Neural cell (in vitro differentiated cells): ENCODE results near the gene HOXC11. TPM values are rescaled to one million over a fixed set of nuclear protein-coding genes. Genes with fewer than 3 reads are reported as not detected.

Source experiments
- H2AFZ ChIP-seq: fragments of 200-600, 300-800 bp; sonication (generic), shearing (Covaris generic); 2 replicates; pipeline ENCODE4 v1.6.0; 2014; ENCODE audit warnings: low read depth, mild to moderate bottlenecking, antibody characterized with exemption, low read length, moderate library complexity
- H3F3A ChIP-seq: fragments of 200-600 bp; shearing (Covaris generic); 2 replicates; pipeline ENCODE4 v1.6.1; 2016; ENCODE audit warnings: mild to moderate bottlenecking, moderate library complexity, mixed read lengths, antibody characterized with exemption, low read length; ENCODE audit not compliant: insufficient read depth, poor library complexity, severe bottlenecking
- H3K27ac ChIP-seq: fragments of 200-600, 300-800 bp; sonication (generic), shearing (Covaris generic); 2 replicates; pipeline ENCODE4 v1.5.1; 2014; ENCODE audit warnings: mild to moderate bottlenecking, low read length, moderate library complexity
- H3K27me3 ChIP-seq: fragments of 300-800, 200-600 bp; sonication (generic), shearing (Covaris generic); 2 replicates; pipeline ENCODE4 v1.6.0; 2014; ENCODE audit warnings: mild to moderate bottlenecking, low read depth, low read length, moderate library complexity; ENCODE audit not compliant: insufficient read depth
- H3K36me3 ChIP-seq: fragments of 300-800, 200-600 bp; sonication (generic), shearing (Covaris generic); 2 replicates; pipeline ENCODE4 v1.5.1; 2014; ENCODE audit warnings: mild to moderate bottlenecking, antibody characterized with exemption, low read length, moderate library complexity; ENCODE audit not compliant: insufficient read depth
- H3K4me2 ChIP-seq: fragments of 300-800, 200-600 bp; sonication (generic), shearing (Covaris generic); 2 replicates; pipeline ENCODE4 v1.6.0; 2014; ENCODE audit warnings: mild to moderate bottlenecking, low read length
- H3K4me3 ChIP-seq: fragments of 300-800, 200-600 bp; sonication (generic), shearing (Covaris generic); 2 replicates; pipeline ENCODE4 v1.5.1; 2014; ENCODE audit warnings: mild to moderate bottlenecking, low read length, moderate library complexity
- H3K79me2 ChIP-seq: fragments of 200-600 bp; shearing (Covaris generic); replicated peaks from 2 replicates; pipeline ENCODE4 v1.6.0; 2014; ENCODE audit warnings: mild to moderate bottlenecking, low read length, moderate library complexity; ENCODE audit not compliant: insufficient read depth
- H3K9ac ChIP-seq: fragments of 300-800, 200-600 bp; sonication (generic), shearing (Covaris generic); 2 replicates; pipeline ENCODE4 v1.6.1; 2016; ENCODE audit warnings: mild to moderate bottlenecking, low read length, mixed read lengths
- H3K9me2 ChIP-seq: fragments of 200-600 bp; shearing (Covaris generic); 2 replicates; pipeline ENCODE4 v1.6.1; 2016; ENCODE audit warnings: mild to moderate bottlenecking, low read length, mixed read lengths; ENCODE audit not compliant: insufficient read depth
- H3K9me3 ChIP-seq: fragments of 200-600, 300-800 bp; sonication (generic), shearing (Covaris generic); 2 replicates; pipeline ENCODE4 v1.6.1; 2016; ENCODE audit warnings: mild to moderate bottlenecking, mixed run types, low read length, moderate library complexity, mixed read lengths
- H4K20me1 ChIP-seq: fragments of 200-600 bp; shearing (Covaris generic); 2 replicates; pipeline ENCODE4 v1.6.1; 2016; ENCODE audit warnings: mild to moderate bottlenecking, mixed run types; ENCODE audit not compliant: insufficient read depth
- EP300 ChIP-seq: fragments of 450-650 bp; conservative IDR thresholded peaks from 2 replicates; pipeline ENCODE4 v1.6.1; 2014; ENCODE audit warnings: antibody characterized with exemption, mild to moderate bottlenecking, moderate library complexity; ENCODE audit not compliant: poor library complexity, severe bottlenecking
- EZH2 ChIP-seq: fragments of 200-600, 300-800 bp; shearing (Covaris generic), sonication (generic); IDR thresholded peaks from 2 replicates; pipeline ENCODE4 v1.6.1; 2014; ENCODE audit warnings: antibody characterized with exemption, low read length, borderline replicate concordance, mild to moderate bottlenecking; ENCODE audit not compliant: insufficient read depth, poor library complexity, severe bottlenecking
- MXI1 ChIP-seq: fragments of 450-650 bp; conservative IDR thresholded peaks from 2 replicates; pipeline ENCODE4 v1.6.1; 2014; ENCODE audit warnings: antibody characterized with exemption, mild to moderate bottlenecking; ENCODE audit not compliant: poor library complexity, severe bottlenecking
- POLR2AphosphoS5 ChIP-seq: IDR thresholded peaks from 2 replicates; pipeline ENCODE4 v1.6.1; 2012
- RAD21 ChIP-seq: fragments of 450-650 bp; conservative IDR thresholded peaks from 2 replicates; pipeline ENCODE4 v1.6.1; 2014; ENCODE audit warnings: antibody characterized with exemption, mild to moderate bottlenecking, moderate library complexity
- REST ChIP-seq: IDR thresholded peaks from 2 replicates; pipeline ENCODE4 v1.6.1; 2012; ENCODE audit warnings: borderline replicate concordance
- SMC3 ChIP-seq: fragments of 450-650 bp; conservative IDR thresholded peaks from 2 replicates; pipeline ENCODE4 v1.6.1; 2014; ENCODE audit warnings: antibody characterized with exemption, mild to moderate bottlenecking, moderate library complexity; ENCODE audit not compliant: poor library complexity
- TAF1 ChIP-seq: IDR thresholded peaks from 2 replicates; pipeline ENCODE4 v1.6.1; 2012; ENCODE audit warnings: low read depth
- polyA plus RNA-seq: library from polyadenylated mRNA; depleted of rRNA; stranded (reverse); fragments of >200 nt; gene quantifications from 2 replicates; pipeline ENCODE4 v1.2.3, GENCODE V29; 2014
- TF ChIP-seq, protein P1 (sequence below): fragments of 450-650 bp; IDR thresholded peaks from 2 replicates; pipeline ENCODE4 v1.5.1; 2014; ENCODE audit warnings: antibody characterized with exemption, mild to moderate bottlenecking, moderate library complexity; ENCODE audit not compliant: poor library complexity, severe bottlenecking

Gene HOXC11
- polyA plus RNA-seq, 1 donor from 2014 or later: not detected

- H3K4me2 ChIP-seq: no peak overlapping the region
- no peaks in the 10 kb centered on the region for H3F3A ChIP-seq
- no peaks in the 10 kb centered on the region for H4K20me1 ChIP-seq
- H3K4me3 ChIP-seq: no peak overlapping the region
- H3K27ac ChIP-seq: no peak overlapping the region
- TF ChIP-seq TAF1 (no peak), REST (no peak), SMC3 (no peak), RAD21 (no peak), EZH2 (no peak), EP300 (no peak)
- H2AFZ ChIP-seq: no peak overlapping the region
- no peaks in the 10 kb centered on the region for H3K36me3 ChIP-seq
- no peaks in the 10 kb centered on the region for H3K79me2 ChIP-seq
- peaks cover 100% of the 10 kb centered on the region for H3K27me3 ChIP-seq
- H3K9ac ChIP-seq: no peak overlapping the region
- H3K9me3 ChIP-seq: no peaks in the 10 kb centered on the region
- no peaks in the 10 kb centered on the region for H3K9me2 ChIP-seq
Measured at GRCh38 chr12:53987787-53988230, 14.9 kb downstream of the HOXC11 start.

GRCh38 chr12:53988541-53989226, 15.8 kb downstream of the HOXC11 start:
- TF ChIP-seq POLR2AphosphoS5 (no peak), EZH2 (no peak), RAD21 (no peak), EP300 (no peak), REST (no peak), MXI1 (no peak), TAF1 (no peak), SMC3 (no peak)
- TF ChIP-seq, protein P1, sequence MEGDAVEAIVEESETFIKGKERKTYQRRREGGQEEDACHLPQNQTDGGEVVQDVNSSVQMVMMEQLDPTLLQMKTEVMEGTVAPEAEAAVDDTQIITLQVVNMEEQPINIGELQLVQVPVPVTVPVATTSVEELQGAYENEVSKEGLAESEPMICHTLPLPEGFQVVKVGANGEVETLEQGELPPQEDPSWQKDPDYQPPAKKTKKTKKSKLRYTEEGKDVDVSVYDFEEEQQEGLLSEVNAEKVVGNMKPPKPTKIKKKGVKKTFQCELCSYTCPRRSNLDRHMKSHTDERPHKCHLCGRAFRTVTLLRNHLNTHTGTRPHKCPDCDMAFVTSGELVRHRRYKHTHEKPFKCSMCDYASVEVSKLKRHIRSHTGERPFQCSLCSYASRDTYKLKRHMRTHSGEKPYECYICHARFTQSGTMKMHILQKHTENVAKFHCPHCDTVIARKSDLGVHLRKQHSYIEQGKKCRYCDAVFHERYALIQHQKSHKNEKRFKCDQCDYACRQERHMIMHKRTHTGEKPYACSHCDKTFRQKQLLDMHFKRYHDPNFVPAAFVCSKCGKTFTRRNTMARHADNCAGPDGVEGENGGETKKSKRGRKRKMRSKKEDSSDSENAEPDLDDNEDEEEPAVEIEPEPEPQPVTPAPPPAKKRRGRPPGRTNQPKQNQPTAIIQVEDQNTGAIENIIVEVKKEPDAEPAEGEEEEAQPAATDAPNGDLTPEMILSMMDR: no peak
- H3K79me2 ChIP-seq: no peaks in the 10 kb centered on the region

More at GRCh38 chr12:53988541-53989226, 15.8 kb downstream of the HOXC11 start:
- no peaks in the 10 kb centered on the region for H3F3A ChIP-seq
- H4K20me1 ChIP-seq: no peaks in the 10 kb centered on the region
- H3K36me3 ChIP-seq: no peaks in the 10 kb centered on the region
- H3K9ac ChIP-seq: no peak overlapping the region
- no peak overlapping the region for H3K27ac ChIP-seq
- no peak overlapping the region for H2AFZ ChIP-seq
- H3K9me3 ChIP-seq: no peaks in the 10 kb centered on the region
- no peak overlapping the region for H3K4me2 ChIP-seq
- H3K9me2 ChIP-seq: no peaks in the 10 kb centered on the region
- H3K27me3 ChIP-seq: peaks cover 100% of the 10 kb centered on the region
- H3K4me3 ChIP-seq: no peak overlapping the region
